HUES6 (cell line): ENCODE measurements around the gene HOXD3.

Source experiments
- H3K27ac ChIP-seq: 2 replicates; pipeline ENCODE4 v1.7.0; 2013; ENCODE audit warnings: low read depth, mild to moderate bottlenecking, low read length, inconsistent platforms
- H3K27me3 ChIP-seq: 2 replicates; pipeline ENCODE4 v1.6.1; 2013; ENCODE audit warnings: low read length; ENCODE audit not compliant: control insufficient read depth, insufficient read depth
- H3K36me3 ChIP-seq: 2 replicates; pipeline ENCODE4 v1.6.1; 2013; ENCODE audit warnings: low read length; ENCODE audit not compliant: control insufficient read depth, insufficient read depth
- H3K4me1 ChIP-seq: 2 replicates; pipeline ENCODE4 v1.6.1; 2013; ENCODE audit warnings: low read length; ENCODE audit not compliant: control insufficient read depth, insufficient read depth
- H3K4me3 ChIP-seq: 2 replicates; pipeline ENCODE4 v1.5.1; 2013; ENCODE audit warnings: low read depth, low read length
- H3K9ac ChIP-seq: one replicate; pipeline ENCODE4 v1.6.1; 2013; ENCODE audit warnings: mild to moderate bottlenecking, low read length
- H3K9me3 ChIP-seq: 2 replicates; pipeline ENCODE4 v1.6.1; 2013; ENCODE audit warnings: low read depth, low read length; ENCODE audit not compliant: control insufficient read depth, insufficient read depth

Gene HOXD3

GRCh38 chr2:176129813-176130146, 27.3 kb upstream of the HOXD3 start:
- H3K4me3 ChIP-seq = peak overlapping the region; percentile 49; the same call in 1 of the 2 replicates
- H3K4me1 ChIP-seq = peaks cover 18% of the 10 kb centered on the region
- H3K9ac ChIP-seq = peak overlapping the region; percentile 54
- H3K9me3 ChIP-seq = no peaks in the 10 kb centered on the region
- no peak overlapping the region for H3K27ac ChIP-seq
- no peaks in the 10 kb centered on the region for H3K36me3 ChIP-seq
- peaks cover 100% of the 10 kb centered on the region for H3K27me3 ChIP-seq

GRCh38 chr2:176130147-176130956, 26.8 kb upstream of the HOXD3 start:
- Histone ChIP-seq H3K4me3 (peak overlapping the region; percentile 49), H3K9me3 (no peaks in the 10 kb centered on the region), H3K9ac (peak overlapping the region; percentile 78), H3K27ac (no peak overlapping the region), H3K27me3 (peaks cover 100% of the 10 kb centered on the region), H3K36me3 (no peaks in the 10 kb centered on the region), H3K4me1 (peaks cover 19% of the 10 kb centered on the region)

DNA sequence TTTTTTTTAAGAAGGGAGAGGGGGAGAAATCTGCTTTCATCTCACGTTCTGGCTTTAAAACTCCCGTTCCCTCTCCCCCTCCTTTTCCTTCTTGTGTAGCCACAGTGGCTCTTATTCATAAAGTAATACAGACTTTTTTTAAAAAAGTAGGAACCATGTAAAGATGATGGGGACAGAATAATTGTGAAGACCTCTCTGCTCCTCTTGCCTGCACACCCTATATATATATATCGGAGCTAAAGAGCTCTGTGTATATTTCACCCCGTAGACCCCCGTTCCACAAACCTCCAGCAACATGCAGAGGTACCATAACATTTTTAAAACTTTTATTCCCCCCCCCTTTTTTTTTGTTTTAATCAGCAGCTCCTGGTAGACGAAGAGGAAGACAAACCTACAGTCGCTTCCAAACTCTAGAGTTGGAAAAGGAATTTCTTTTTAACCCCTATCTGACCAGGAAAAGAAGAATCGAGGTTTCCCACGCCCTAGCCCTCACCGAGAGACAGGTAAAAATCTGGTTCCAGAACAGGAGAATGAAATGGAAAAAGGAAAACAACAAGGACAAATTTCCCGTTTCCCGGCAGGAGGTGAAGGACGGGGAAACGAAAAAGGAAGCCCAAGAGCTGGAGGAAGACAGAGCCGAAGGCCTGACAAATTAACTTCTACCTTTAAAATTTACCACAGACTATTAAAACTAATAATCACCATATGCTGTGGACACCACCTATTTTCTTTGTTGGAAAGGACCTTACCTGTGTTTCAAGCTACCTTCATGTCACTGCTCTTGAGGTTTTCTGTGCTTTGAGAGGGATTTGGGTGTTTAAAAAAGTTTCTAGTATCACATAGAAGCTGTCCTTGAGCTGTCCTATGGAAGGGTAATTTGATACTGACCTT, 25.9 kb upstream of the HOXD3 start:
- Histone ChIP-seq H3K27ac (no peak overlapping the region), H3K9ac (peak overlapping the region; percentile 78)

GRCh38 chr2:176131848-176132158, 25.3 kb upstream of the HOXD3 start:
- H3K27me3 ChIP-seq = peaks cover 100% of the 10 kb centered on the region
- H3K4me3 ChIP-seq = peak overlapping the region; percentile 37; the same call in 1 of the 2 replicates

More for the DNA sequence above, 25.9 kb upstream of the HOXD3 start:
- no peaks in the 10 kb centered on the region for H3K9me3 ChIP-seq
- peak overlapping the region; percentile 37 for H3K4me3 ChIP-seq
- peaks cover 100% of the 10 kb centered on the region for H3K27me3 ChIP-seq
- H3K36me3 ChIP-seq = no peaks in the 10 kb centered on the region
- peaks cover 27% of the 10 kb centered on the region for H3K4me1 ChIP-seq

DNA sequence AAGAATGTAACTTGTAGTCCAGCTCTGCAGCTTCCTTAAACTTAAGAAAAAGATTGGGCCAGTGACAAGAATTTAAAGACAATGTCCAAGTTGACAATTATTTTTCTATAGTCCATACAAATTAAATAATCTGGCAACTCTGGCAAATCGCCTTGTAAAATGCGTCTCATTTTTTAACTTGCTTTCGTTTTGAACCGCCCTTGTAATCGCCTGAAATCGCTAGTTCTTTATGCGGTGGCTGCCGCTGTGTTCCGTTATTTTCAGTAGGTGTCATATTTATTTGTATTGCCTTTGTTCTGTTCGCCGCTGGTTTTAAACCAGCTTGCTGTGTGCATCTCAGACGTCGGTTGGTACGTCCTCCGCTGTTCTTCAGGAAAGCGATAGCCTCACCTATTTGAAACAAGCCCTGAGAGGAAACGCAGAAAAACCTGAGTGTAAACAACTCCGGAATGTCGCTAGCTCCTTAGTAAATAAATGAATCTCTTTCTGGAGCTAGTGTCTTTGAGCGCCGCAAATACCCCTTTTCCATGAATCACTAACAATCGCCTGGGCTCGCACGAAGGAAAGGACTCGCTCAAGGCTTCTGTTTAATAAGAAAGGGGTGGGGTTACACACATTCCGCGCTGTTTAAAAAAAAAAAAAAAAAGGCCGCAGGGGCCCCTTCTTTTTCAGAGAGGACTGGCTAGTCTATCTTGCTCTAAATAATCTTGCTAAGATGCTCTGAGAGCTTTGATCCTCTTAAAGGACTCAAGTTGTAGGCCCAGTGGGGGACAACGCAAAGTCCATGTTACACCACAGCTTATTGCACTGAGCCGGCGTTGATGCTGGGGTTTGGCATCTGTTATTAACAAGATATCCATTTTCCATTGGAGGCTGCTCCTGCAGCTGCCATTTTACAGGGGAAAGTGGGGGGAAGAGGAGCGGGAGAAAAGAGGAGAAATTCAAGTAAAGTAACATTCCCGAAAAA, 24.6 kb upstream of the HOXD3 start:
- Histone ChIP-seq H3K4me1 (peaks cover 27% of the 10 kb centered on the region), H3K27ac (no peak overlapping the region), H3K36me3 (no peaks in the 10 kb centered on the region), H3K27me3 (peaks cover 100% of the 10 kb centered on the region), H3K9ac (peak overlapping the region; percentile 81), H3K4me3 (peak overlapping the region; percentile 37; the same call in 1 of the 2 replicates), H3K9me3 (no peaks in the 10 kb centered on the region)

More at GRCh38 chr2:176131848-176132158, 25.3 kb upstream of the HOXD3 start:
- peaks cover 27% of the 10 kb centered on the region for H3K4me1 ChIP-seq
- H3K36me3 ChIP-seq = no peaks in the 10 kb centered on the region
- H3K9me3 ChIP-seq = no peaks in the 10 kb centered on the region
- H3K27ac ChIP-seq = no peak overlapping the region
- H3K9ac ChIP-seq = peak overlapping the region; percentile 81

DNA sequence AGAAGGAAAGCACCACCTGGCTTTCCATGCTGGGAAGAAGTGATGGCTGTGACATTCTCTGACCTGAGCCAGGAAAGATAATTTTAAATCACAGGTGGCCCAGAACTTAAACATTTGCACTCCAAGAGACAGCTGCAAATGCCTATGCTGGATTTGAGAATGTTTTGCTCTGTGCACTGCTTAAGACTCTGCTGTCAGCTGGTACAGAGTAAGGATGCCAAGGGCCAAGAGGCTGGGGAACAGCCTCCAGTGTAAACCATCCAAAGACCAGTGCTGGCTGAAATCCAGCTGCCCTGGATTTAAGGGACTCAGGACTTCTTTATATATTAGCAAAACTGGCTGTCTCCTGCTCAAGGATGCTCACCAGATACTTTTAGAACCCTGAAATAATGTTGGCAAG, 23.7 kb upstream of the HOXD3 start:
- Histone ChIP-seq H3K27ac (no peak overlapping the region), H3K4me3 (peak overlapping the region; percentile 4; the same call in 1 of the 2 replicates), H3K9me3 (no peaks in the 10 kb centered on the region), H3K27me3 (peaks cover 100% of the 10 kb centered on the region), H3K4me1 (peaks cover 21% of the 10 kb centered on the region), H3K9ac (peak overlapping the region; percentile 68), H3K36me3 (no peaks in the 10 kb centered on the region)

DNA sequence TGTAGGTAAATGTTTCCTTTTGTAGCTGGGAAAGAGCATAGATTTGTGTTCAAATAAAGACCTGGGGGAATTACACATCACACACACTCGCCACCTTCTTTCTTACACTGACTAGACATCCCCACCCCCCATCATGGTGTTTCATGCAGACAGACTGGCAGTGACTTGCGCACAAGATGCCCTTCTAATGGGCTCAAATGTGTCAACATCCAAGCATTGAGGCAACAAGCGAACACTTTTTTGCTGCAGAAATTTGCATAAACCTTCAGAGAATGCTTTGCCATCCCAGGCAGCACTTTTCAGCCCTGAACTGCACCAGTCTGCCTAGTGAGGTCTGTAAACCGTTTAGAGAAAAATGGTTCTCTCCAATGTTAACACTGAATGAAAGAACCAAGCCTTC, 23.1 kb upstream of the HOXD3 start:
- Histone ChIP-seq H3K27ac (no peak overlapping the region), H3K27me3 (peaks cover 100% of the 10 kb centered on the region), H3K9ac (peak overlapping the region; percentile 68), H3K4me3 (no peak overlapping the region), H3K4me1 (peaks cover 17% of the 10 kb centered on the region), H3K36me3 (no peaks in the 10 kb centered on the region), H3K9me3 (no peaks in the 10 kb centered on the region)

- H3K4me3 ChIP-seq = no peak overlapping the region; the same call in 1 of the 2 replicates
- H3K27me3 ChIP-seq = peaks cover 100% of the 10 kb centered on the region
- no peaks in the 10 kb centered on the region for H3K9me3 ChIP-seq
- no peaks in the 10 kb centered on the region for H3K36me3 ChIP-seq
- H3K4me1 ChIP-seq = peaks cover 14% of the 10 kb centered on the region
- H3K27ac ChIP-seq = no peak overlapping the region
- H3K9ac ChIP-seq = peak overlapping the region; percentile 68
Measured at GRCh38 chr2:176135035-176135440, 22.1 kb upstream of the HOXD3 start.

GRCh38 chr2:176136374-176137251, 20.5 kb upstream of the HOXD3 start:
- peak overlapping the region; percentile 68 for H3K9ac ChIP-seq
- peak overlapping the region; percentile 53 for H3K4me3 ChIP-seq

DNA sequence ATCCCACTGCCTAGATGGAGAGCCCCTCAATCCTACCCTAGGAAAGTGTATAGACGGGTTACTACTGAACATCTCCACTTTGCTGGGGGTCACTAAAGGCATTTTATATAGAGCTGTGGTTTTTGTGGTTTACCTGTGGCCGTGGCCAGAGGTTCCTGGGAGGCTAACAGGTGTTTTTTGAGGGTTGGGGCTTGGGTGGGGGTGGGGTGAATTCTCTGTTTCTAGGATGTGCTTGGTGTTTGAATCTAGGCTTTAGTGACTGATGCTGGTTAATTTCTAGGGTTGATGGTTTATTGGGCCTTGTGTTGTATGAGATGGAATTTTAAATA, 19.9 kb upstream of the HOXD3 start:
- H3K36me3 ChIP-seq = no peaks in the 10 kb centered on the region
- H3K27ac ChIP-seq = no peak overlapping the region; the same call in 1 of the 2 replicates
- peak overlapping the region; percentile 68 for H3K9ac ChIP-seq
- no peaks in the 10 kb centered on the region for H3K9me3 ChIP-seq
- peaks cover 14% of the 10 kb centered on the region for H3K4me1 ChIP-seq
- peak overlapping the region; percentile 53 for H3K4me3 ChIP-seq
- peaks cover 100% of the 10 kb centered on the region for H3K27me3 ChIP-seq

More at GRCh38 chr2:176136374-176137251, 20.5 kb upstream of the HOXD3 start:
- Histone ChIP-seq H3K36me3 (no peaks in the 10 kb centered on the region), H3K27me3 (peaks cover 100% of the 10 kb centered on the region), H3K4me1 (peaks cover 14% of the 10 kb centered on the region), H3K27ac (no peak overlapping the region; the same call in 1 of the 2 replicates), H3K9me3 (no peaks in the 10 kb centered on the region)
